ENCODE results near the gene ACTR3. TPM values are rescaled to one million over a fixed set of nuclear protein-coding genes. Genes with fewer than 3 reads are reported as not detected.
A peak's percentile ranks its signal among the peaks of the same experiment; 100 is the strongest.

The ACTR3 gene
- total RNA-seq, 4 donors from 2014 or later, result 103 to 187 (median 122) TPM

- peak; percentile 84 for ATAC-seq (ENCODE audit: low FRiP score)
- no peak for TF ChIP-seq CTCF (IDR thresholded peaks at IDR 0.05)
Observed at GRCh38 chr2:113848758-113849415, 41.0 kb upstream of the ACTR3 start.

GRCh38 chr2:113850687-113851086 lies 39.2 kb upstream of the ACTR3 start:
- peak; percentile 29 for ATAC-seq (ENCODE audit: low FRiP score)
- TF ChIP-seq CTCF (IDR thresholded peaks at IDR 0.05), result no peak
- no peak for DNase-seq (ENCODE audit: low spot score)

More at GRCh38 chr2:113848758-113849415, 41.0 kb upstream of the ACTR3 start:
- no peak for DNase-seq (ENCODE audit: low spot score)

- TF ChIP-seq CTCF (IDR thresholded peaks at IDR 0.05), result no peak
- DNase-seq (ENCODE audit: low spot score) (no peak), ATAC-seq (ENCODE audit: low FRiP score) (peak; percentile 85)
Observed at GRCh38 chr2:113851640-113852039, 38.2 kb upstream of the ACTR3 start.

GRCh38 chr2:113854208-113854607 lies 35.7 kb upstream of the ACTR3 start:
- DNase-seq (ENCODE audit: low spot score) (no peak), ATAC-seq (ENCODE audit: low FRiP score) (no peak)
- no peak for TF ChIP-seq CTCF (IDR thresholded peaks at IDR 0.05)

- no peak for ATAC-seq (ENCODE audit: low FRiP score)
- no peak for DNase-seq (ENCODE audit: low spot score)
Observed at GRCh38 chr2:113854970-113855740, 34.7 kb upstream of the ACTR3 start.

GRCh38 chr2:113857464-113857863 lies 32.4 kb upstream of the ACTR3 start:
- no peak for TF ChIP-seq CTCF (IDR thresholded peaks at IDR 0.05)
- ATAC-seq (ENCODE audit: low FRiP score) (no peak), DNase-seq (ENCODE audit: low spot score) (no peak)

More at GRCh38 chr2:113854970-113855740, 34.7 kb upstream of the ACTR3 start:
- no peak for TF ChIP-seq CTCF (IDR thresholded peaks at IDR 0.05)

Measured in omental fat pad (tissue), 4 donors.